Measurements from ENCODE around the gene BMERB1. TPM values are rescaled to one million over a fixed set of nuclear protein-coding genes. Genes with fewer than 3 reads are reported as not detected.
"Not testable (repeated sequence)": the region's sequence is repeated elsewhere in the genome, so short reads cannot be mapped to it uniquely, and the experiment has no call there.

BMERB1 gene
- total RNA-seq, result 3.6 TPM

- peak; percentile 67 for ATAC-seq
Observed at GRCh38 chr16:15434425-15435215, at the start of gene BMERB1. Gene BMERB1, plus strand, starts transcription at chr16:15434588. Its CDS starts 66 bp downstream, at chr16:15434654.

- ATAC-seq, result not testable (repeated sequence)
Observed at GRCh38 chr16:15388060-15388459, 46.3 kb upstream of the BMERB1 start.

- not testable (repeated sequence) for ATAC-seq
Observed at GRCh38 chr16:15389916-15390315, 44.5 kb upstream of the BMERB1 start.

GRCh38 chr16:15393025-15393424 lies 41.4 kb upstream of the BMERB1 start:
- ATAC-seq, result not testable (repeated sequence)

- ATAC-seq, result peak; percentile 73
Observed at GRCh38 chr16:15395631-15396508, 38.5 kb upstream of the BMERB1 start, which contains the start of gene MPV17L. Gene MPV17L, plus strand, starts transcription at chr16:15395754. Its CDS starts 144 bp downstream, at chr16:15395898.

GRCh38 chr16:15396509-15396829 lies 37.9 kb upstream of the BMERB1 start:
- not testable (repeated sequence) for ATAC-seq

GRCh38 chr16:15396948-15397594 lies 37.3 kb upstream of the BMERB1 start:
- no peak for ATAC-seq

- no peak for ATAC-seq
Observed at GRCh38 chr16:15398618-15399316, 35.6 kb upstream of the BMERB1 start.

GRCh38 chr16:15399317-15399716 lies 35.1 kb upstream of the BMERB1 start:
- no peak for ATAC-seq

- ATAC-seq, result not testable (repeated sequence)
Observed at GRCh38 chr16:15400314-15400713, 34.1 kb upstream of the BMERB1 start.

- ATAC-seq, result no peak
Observed at GRCh38 chr16:15401972-15402371, 32.4 kb upstream of the BMERB1 start.

GRCh38 chr16:15403392-15403995 lies 30.9 kb upstream of the BMERB1 start:
- peak; percentile 88 for ATAC-seq

GRCh38 chr16:15404091-15404490 lies 30.3 kb upstream of the BMERB1 start:
- not testable (repeated sequence) for ATAC-seq

- ATAC-seq, result peak; percentile 87
Observed at GRCh38 chr16:15404792-15405191, 29.6 kb upstream of the BMERB1 start.

GRCh38 chr16:15407756-15408155 lies 26.6 kb upstream of the BMERB1 start:
- not testable (repeated sequence) for ATAC-seq

- not testable (repeated sequence) for ATAC-seq
Observed at GRCh38 chr16:15409476-15409875, 24.9 kb upstream of the BMERB1 start.

- ATAC-seq, result peak; percentile 8
Observed at GRCh38 chr16:15415511-15415985, 18.8 kb upstream of the BMERB1 start.

- ATAC-seq, result no peak
Observed at GRCh38 chr16:15417197-15417596, 17.2 kb upstream of the BMERB1 start.

GRCh38 chr16:15418206-15418605 lies 16.2 kb upstream of the BMERB1 start:
- ATAC-seq, result no peak

- ATAC-seq, result not testable (repeated sequence)
Observed at GRCh38 chr16:15421696-15422095, 12.7 kb upstream of the BMERB1 start.

GRCh38 chr16:15422222-15422621 lies 12.2 kb upstream of the BMERB1 start:
- ATAC-seq, result no peak

- no peak for ATAC-seq
Observed at GRCh38 chr16:15425861-15426260, 8.5 kb upstream of the BMERB1 start.

Data from esophagus mucosa (tissue), 1 donor.